Astrocyte of the hippocampus (primary cell): Measurements from ENCODE around the gene TSPAN18.

Source experiments
- DNase-seq: peaks from one replicate; pipeline ENCODE4 v3.0.0; 2011; ENCODE audit warnings: low read depth, low spot score

Gene TSPAN18

DNA sequence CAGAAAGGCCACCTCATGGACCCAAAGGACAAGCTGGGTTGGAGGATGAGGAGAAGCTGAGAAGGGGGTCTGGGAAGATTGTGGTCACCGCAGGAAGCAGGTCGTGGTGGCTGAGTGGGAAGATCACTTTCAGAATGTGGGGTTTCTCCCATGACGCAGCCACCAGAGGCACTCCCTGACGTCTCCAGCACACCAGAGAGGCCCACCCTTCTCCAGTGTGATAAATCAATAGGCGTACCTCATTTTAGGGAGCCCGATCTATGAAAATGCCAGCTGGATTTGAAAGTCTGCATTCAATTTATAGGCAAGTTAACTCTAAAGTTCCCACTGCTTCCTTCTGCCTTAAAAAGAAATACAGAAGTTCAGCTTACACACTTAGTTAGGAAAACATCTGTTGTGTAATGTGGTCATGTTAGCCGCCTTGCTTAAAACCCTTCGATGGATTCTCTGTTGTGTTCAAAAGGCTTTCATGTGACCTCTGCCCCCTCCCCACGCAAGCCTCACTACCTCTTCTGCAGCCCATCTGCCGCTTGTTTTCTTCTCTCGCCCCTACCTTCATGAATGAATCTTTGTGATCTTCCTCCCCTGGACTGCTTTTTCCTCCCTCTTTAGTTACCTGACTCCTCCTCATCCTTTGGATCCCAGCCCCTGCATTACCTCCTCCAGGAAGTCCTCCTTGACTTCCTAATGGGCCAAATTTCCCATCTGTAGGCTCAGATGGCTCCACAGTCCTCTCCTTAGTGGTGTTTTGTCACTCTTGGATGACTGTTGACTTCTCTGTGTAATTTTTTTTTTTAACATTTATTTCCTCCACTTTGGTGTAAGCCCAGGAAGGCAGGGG, 10.7 kb downstream of the TSPAN18 start:
- DNase-seq = no peak

DNA sequence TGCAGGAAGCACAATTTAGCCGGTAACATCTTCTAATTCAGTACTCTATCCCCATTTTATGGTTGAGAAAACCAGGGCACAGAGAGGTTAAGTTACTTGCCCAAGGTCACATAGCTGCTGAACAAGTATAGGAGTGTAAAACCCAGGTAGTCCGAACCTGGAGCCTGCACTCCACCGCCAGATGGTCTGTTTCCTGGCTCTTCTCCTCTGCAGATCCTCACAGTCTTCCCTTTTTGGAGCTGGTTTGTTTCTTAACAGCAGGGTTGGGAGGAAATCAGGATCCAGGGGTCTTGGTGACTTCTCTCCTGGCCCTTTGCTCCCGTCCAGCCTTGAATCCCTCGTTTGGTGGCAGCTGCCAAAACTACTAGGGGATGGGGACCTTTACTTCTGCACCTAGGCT, 12.0 kb downstream of the TSPAN18 start:
- no peak for DNase-seq

DNA sequence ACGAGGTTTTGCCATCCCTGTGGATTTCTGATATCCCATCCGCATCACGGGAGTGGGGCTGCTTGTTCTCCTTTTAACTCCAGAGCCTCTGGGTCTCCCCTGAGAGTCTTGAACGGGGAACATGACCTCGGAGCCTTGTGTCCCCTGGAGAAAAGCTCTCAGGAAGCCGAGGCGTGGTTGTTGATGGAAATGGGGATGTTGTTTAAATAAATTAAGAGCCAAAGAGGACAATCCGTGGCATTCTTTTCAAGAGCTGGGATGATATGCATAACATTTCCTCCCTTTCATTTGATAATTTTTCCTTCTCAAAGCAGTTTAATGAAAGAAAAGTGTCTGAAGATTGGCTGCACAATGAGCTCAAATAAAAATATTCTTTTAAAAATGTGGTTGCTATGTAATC, 14.2 kb downstream of the TSPAN18 start:
- no peak for DNase-seq

DNA sequence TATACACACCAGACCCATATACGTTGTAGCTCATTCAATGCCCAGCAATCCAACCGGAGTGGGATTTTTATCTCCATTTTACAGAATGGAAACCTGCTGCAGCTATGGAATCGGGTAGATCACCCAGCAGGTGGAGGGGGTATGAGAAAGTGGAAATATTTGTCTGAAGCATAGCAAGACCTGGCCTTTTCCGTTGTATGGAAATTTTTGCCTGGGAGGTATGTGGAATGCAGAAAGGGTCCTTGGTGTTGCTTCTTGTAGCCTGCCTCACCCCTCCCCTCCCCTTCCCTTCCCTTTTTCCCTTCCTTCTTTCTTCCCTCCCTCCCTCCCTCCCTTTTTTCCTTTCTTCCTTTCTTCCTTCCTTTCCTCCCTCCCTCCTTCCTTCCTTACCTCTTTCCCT, 15.2 kb downstream of the TSPAN18 start:
- DNase-seq = no peak

DNA sequence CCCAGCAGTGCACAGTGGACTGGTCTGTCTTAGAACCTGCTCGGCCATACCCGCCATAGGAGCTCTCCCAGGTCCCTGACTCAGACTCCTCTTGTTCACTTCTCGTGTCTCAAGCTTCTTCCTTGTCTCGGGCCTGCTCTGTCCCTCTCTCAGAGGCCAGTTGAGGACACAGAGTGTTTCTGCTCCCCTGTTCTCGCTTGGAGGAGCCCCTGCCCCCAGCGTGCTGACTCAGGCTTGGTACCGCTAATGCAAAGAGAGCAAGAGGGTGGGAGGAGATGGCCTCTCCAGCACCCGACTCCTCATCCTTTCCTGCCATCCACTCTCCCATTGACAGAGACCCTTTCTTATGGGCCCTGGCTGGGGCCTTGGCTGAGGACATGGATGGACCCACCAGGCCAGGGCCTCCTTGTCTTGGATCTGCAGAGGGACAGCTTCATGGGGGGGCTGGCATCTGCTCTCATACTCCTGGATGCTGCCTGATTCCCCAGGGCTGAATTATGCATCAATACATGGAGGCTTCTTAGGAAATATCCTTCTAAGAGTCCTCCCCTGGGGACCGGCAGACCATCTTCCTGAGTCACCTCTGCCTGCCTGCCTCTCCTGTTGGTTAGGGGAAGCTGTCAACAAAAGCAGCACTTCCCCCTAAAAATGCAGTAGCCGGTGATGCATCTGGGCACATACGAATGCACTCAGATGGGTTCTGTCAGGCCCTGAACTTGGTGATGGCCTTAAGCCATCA, 15.9 kb downstream of the TSPAN18 start:
- no peak for DNase-seq

DNA sequence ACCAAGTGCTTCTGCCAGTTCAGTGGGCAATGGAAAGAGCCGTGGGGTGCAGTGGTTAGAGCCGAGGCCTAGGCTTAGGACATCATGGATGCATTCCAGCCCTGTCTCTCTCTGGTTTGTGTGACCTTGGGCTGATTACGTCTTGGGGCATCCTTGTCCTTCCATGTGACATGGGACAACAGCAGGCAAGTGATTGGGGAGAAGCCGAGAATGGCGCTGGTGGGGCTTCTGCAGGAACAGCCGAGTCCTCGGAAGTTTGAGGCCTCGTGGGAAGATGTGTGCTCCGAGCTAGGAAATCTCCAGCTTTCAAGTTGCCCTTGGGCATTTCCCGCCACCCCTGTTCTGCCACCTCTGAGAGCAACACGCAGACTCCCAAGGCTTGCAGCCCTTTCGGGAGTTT, 16.6 kb downstream of the TSPAN18 start:
- DNase-seq = no peak

DNA sequence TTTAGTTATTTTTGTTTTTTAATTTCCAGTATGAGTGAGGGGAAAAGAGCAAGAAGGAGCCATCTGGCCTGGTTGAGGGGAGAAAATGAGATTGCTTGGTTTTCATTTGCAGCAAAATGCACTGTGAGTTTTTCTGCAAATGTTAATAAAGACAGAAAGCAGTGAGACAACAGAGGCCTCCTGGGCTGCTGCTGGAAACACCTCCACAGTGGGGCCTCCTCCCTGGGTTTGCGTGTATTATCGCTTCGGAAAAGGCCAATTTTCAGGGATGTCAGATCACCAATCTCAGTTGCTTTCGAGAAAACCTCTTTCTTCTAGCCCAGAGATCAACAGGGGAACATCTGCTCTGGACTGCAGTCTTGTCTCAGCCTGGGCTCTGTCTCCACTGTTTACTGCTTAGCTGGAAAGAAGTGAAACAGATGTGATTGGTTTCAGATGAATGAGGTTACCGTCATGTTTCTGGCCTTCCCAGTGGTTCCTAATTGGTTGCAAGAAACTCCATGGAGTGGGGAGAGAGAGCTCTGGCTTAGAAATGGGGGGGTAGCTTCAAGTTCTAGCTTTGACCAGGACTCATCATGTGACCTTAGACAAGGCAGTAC, 17.3 kb downstream of the TSPAN18 start:
- DNase-seq = no peak

DNA sequence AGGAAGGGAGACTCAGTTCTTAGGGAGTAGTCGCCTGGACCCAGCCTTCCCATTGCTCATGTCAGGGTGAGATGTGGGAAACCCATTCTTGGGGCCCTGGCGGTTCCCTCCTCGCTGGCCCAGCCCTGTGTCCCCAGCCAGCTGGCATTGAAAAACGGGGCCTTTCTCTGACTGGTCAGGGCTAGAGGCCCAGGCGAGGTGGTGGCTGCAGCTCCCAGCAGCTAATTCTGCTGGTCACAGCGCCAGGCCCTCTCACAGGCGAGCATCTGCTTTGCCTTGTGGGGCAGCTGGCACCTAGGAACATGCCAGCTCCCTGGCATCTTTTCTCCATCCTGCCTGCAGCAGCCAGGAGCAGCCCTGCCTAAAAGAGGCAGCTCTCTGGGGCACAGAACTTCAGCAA, 20.1 kb downstream of the TSPAN18 start:
- DNase-seq = no peak

DNA sequence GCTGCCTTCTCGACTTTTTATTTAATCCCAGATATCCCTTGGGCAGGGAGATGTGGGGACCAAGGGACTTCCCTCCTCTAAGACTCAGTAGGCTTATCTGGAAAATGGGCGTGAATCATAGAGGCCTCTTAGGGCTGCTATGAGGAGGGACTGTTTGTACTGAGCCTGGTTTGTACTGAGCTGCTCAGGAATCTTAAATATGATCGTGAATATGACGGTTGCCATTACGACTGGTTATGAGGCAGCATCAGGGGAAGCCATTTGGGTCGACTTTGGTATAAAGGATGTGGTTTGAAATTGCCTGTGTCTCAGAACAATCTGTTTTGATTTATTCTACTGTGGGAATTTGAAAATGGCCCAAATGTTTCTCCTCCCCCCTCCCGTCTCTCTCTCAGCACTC, 20.6 kb downstream of the TSPAN18 start:
- no peak for DNase-seq

DNA sequence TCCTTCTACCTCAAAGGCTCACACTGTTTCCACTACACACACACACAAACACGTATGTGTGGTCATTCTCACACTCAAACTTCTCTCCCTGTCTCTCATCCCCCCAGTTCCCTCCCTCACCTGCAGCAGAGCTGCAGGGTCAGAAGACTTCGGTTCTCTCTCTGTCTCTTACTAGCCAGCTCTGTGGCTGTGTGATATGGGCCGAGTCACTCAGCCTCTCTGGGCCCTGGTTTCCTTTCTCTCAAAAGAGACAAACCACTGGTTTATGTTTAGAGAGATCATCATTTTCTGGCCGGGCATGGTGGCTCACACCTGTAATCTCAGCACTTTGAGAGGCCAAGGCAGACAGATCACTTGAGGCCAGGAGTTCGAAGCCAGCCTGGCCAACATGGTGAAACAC, 21.1 kb downstream of the TSPAN18 start:
- no peak for DNase-seq

DNA sequence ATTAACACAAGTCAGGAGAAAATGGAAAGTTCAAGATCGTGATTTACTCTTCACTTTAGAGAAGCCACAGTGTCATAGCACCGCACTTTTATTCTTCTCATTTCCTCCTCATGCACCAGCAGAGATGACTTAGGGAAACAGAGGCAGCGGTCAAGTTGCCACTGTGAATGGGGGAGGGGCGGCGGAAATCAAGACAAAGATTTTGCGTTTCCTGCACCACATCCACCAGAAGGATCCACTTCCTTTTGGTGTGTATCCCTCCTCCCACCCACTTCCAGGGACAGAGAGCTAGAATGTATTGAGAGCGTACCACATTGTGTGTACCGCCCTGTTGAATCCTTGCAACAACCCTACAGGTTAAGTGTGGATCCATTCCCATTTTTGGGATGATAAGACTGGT, 21.8 kb downstream of the TSPAN18 start:
- no peak for DNase-seq

DNA sequence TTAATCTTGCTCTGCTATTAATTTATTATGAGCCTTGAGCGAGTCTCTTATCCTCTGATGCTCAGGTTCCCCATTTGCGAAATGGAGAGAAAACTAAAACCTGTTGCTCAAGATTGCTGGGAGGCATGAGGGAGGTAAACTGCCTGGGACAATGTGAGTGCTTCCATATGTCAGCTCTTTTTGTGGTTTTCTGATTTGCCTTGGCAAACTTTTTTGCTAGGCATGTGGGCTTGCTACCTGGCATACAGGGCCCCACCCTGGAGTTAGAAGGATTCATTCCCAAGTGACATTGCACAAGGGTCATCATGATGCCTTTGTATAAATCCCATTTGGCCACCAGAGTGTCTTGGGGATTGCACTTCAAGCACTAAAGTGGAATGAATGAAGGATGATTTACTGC, 22.4 kb downstream of the TSPAN18 start:
- no peak for DNase-seq

DNA sequence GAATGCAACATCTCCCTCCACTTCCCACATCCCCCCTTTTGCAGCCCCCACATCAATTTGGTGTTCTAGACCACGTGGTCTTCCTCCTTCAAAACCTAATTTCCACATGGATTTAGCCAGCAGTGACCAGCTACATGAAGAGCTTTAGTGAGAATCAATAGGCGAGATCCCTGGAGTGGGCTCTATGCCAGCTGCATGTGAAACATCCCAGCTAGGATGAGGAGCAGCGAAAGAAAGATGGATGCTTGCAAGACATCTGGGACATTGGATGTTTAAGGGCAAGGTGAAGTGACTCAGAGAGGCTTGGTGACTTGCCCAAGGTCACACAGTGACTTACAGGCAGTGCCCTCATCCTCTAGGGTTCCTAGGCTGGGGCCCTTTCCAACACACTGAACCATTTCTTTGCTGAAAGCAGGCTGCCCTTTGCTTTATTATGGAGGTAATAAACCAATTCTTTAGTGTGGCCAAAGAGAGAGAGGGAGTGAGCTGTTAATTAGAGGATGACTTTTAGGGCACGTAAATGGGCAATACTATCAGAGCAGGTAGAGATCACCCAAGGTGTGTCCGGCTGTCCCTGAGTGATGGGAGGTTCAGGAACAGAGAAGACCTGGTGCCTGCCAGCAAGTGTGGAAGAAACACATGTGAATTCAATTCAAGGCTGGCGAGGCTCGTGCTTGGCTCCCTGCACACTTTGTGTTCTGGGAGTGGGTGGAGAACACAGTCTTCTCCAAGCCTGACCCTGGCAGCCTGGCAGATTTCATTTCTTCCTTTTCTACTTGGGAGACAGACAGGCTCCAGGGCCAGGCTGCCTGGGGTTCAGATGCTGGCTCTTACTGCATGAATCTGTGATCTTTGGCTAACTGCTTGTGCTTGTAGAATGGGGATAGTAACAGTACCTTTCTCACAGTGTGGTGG, 24.0 kb downstream of the TSPAN18 start:
- no peak for DNase-seq

DNA sequence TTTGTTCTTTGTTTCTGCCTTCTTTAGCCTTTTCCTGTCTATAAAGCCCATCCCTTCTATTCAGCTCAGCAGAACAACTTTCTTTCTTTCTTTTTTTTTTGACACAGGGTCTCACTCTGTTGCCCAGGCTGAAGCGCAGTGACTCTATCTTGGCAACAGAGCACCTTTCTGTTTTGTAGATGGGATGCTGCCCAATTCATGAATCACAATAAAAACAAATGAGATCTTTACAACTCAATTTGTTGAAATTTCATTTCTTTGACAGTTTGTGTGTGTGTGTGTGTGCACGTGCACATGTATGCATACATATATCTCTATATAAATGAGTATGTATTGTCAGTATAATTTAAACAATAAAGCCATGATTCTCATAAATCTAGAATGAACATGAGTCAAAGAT, 25.5 kb downstream of the TSPAN18 start:
- no peak for DNase-seq

DNA sequence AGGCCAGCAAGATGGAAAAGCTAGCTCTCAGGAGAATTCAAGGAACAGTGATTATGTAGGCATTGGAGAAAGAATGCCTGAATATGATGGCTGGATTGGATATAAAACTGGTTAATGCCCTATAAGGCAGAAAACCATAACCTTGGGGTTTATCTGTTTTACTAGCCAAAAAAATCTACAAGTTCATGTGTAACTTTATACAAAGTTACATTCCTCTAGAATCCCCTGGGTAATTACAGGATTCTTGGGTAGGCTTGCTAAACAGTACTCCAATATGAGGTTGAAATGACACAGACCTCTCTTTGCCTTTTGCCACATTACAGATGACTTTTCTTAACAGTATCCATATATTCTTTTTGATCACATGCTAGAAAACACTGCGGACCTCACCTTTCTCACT, 26.0 kb downstream of the TSPAN18 start:
- no peak for DNase-seq

DNA sequence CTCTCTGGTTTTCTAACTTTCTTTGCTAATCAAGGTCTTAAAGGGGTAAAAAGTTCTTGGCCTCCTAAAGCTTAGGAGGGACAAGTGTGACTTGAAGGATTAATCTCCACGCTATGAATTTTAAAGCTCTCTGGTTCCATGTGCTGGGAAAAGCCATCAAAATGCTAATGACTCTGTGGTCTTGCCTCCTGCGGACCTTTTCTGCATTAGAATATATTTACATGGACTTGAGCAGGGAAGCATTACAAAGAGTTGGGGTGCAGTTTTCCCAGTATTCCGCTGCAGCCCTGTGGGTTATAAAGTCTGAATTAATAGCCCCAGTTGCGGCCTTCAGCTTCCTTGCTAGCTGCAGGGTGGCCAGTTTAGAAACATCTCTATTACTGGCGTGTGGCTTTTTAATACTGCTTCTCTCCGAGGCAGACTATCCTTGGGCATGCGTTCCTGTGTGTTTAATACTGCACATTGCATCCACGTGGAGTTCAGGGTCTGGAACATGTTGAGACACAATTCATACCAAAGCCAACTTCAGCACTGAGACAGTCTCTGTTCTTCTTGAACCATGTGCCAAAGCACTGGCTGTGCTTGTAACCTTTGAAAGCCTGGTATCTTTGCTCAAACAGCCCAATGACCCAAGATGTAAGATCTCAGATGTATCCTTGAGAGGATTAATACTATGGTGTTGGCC, 27.3 kb downstream of the TSPAN18 start:
- DNase-seq = no peak

DNA sequence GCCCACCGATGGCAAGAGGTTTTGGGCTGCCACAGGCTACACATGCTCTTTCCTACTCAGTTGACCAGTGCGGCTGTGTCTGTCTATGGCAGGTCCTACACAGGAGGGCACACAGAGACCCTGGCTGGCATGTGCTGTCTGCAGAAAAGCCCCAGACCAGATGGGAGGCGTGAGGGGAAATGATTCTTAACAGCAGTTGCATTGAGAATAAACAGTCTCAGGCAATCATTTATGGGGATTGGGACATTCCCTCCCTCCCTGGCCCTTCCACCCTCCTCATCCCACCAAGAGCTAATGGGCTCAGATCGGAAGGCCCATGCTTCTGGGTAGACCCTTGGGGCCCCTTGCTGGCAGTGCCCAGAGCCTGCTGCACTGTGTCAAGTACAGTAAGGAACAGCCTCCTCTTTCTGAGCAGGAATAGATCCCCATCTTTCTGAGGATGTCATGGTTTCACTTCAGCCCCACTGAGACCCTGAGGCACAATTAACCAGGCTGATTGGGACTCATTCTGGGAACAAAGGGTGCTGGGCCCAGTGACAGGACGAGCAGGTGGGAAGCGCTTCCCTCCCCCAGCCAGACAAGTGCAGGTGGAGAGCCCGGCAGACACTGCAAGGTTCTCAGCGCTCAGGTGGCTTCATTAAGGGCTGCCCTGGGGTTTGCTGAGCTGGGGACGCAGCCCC, 28.3 kb downstream of the TSPAN18 start:
- no peak for DNase-seq

DNA sequence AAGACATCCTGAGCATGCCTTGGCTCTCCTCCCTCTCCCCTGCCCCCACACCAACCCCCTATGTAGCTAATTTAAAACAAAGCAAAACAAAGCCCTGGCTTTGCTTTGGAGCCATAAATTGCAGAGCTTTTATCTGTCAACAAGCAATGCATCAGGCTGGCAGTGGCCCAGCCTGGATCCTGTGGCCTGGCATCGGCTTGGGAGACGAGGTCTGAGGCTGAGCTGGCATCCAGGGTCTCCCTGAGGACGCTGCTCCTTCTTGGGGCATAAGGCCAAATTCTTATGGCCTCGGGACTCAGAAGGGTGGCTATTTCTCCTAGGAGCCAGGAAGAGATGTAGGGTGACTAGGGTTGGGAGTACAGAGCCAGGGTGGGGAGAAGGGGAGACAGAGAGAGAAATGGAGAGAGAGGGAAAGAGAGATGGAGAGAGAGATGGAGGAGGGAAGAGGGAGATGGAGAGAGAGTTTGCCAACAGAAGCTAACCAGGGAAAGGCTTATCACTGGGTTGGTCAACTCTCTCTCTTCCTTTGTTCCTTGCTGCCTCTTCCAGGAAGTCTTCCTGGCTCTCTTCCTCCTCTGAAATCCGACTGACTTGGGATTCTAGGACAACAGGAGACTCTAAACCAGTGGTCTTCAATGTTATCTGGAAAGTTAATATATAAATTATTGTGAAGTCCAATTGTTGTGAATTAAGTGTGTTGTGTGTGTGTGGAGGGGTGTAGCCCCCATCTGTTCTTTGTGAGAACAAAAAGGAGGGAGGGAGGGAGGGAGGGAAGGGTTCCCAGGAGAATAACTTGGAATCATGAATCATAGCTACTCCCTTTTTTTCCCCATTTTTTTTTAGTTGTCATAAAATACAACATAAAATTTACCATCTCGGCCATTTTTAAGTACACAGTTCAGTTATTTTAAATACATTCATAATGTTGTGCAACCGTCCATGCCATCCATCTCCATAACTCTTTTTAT, 29.1 kb downstream of the TSPAN18 start:
- DNase-seq = peak; percentile 73

DNA sequence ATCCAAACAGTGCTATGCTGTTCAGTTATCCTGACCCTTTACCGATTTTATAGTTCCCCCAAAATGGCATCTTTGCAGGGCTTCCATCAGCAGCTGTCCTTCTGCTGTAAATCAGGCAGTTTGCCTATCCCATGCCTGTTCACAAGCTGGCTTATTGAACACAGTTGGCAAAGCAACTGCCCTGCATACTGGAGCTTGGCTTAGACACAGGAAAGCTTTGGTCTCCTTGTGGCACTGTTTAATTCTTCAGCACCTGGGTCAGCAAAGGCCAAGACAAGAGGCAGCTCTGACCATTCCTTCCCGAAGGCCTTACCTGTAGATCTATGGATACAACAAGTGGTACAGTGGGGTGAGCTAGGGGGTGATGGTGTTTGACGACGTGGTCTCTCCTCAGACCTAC, 32.2 kb downstream of the TSPAN18 start:
- DNase-seq = no peak
